ENCODE measurements around the gene ZNF606. TPM values are rescaled to one million over a fixed set of nuclear protein-coding genes. Genes with fewer than 3 reads are reported as not detected.

The ZNF606 gene
- total and polyA plus RNA-seq, 12 donors: 5.9 to 27.1 (median 15.3) TPM

- no peaks in the 10 kb centered on the region for H3K27me3 ChIP-seq
- no peak overlapping the region for H3K4me3 ChIP-seq
- H3K27ac ChIP-seq: no peak overlapping the region
- intact Hi-C loops (cut with DNase I): no loop called here
- no peaks in the 10 kb centered on the region for H3K4me1 ChIP-seq (replicated peaks in 1 of 2)
- TF ChIP-seq, protein P1, sequence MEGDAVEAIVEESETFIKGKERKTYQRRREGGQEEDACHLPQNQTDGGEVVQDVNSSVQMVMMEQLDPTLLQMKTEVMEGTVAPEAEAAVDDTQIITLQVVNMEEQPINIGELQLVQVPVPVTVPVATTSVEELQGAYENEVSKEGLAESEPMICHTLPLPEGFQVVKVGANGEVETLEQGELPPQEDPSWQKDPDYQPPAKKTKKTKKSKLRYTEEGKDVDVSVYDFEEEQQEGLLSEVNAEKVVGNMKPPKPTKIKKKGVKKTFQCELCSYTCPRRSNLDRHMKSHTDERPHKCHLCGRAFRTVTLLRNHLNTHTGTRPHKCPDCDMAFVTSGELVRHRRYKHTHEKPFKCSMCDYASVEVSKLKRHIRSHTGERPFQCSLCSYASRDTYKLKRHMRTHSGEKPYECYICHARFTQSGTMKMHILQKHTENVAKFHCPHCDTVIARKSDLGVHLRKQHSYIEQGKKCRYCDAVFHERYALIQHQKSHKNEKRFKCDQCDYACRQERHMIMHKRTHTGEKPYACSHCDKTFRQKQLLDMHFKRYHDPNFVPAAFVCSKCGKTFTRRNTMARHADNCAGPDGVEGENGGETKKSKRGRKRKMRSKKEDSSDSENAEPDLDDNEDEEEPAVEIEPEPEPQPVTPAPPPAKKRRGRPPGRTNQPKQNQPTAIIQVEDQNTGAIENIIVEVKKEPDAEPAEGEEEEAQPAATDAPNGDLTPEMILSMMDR (IDR thresholded peaks at IDR 0.05): no peak
- TF ChIP-seq POLR2A (IDR thresholded peaks at IDR 0.05): no peak
- peaks cover 0 to 26% (median 0%) of the 10 kb centered on the region in 3 donors for H3K9me3 ChIP-seq (replicated peaks in 1 of 3)
- H3K36me3 ChIP-seq (replicated peaks in 1 of 2): no peaks in the 10 kb centered on the region
- no peak for DNase-seq
- WGBS, 4 donors: 61 to 91% (median 80%) methylated on average over 3 to 7 of the region's 7 CpGs
Observed at GRCh38 chr19:58046856-58047255, 44.2 kb upstream of the ZNF606 start.

DNA sequence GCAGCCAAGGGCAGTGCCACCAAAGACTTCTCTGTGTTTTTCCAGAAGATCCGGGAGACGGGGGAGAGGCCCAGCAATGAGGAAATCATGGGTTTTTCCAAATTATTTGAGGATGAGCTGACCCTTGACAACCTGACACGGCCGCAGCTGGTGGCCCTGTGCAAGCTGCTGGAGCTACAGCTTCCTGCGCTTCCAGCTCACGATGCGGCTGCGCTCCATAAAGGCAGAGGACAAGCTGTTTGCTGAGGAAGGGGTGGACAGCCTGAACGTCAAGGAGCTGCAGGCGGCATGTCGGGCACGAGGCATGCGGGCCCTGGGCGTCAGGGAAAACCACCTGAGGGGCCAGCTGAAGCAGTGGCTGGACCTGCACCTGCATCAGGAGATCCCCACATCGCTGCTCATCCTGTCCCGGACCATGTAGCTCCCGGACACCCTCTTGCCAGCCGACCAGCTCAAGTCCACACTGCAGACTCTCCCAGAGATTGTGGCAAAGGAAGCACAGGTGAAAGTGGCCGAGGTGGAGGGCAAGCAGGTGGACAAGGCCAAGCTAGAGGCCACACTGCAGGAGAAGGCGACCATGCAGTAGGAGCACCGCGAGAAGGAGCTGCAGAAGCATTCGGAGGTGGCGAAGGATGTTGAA lies 42.9 kb upstream of the ZNF606 start:
- Histone ChIP-seq H3K27ac (no peak overlapping the region), H3K4me3 (no peak overlapping the region), H3K36me3 (replicated peaks in 1 of 2) (no peaks in the 10 kb centered on the region), H3K4me1 (replicated peaks in 1 of 2) (no peaks in the 10 kb centered on the region), H3K9me3 (replicated peaks in 1 of 3) (peaks cover 0 to 26% (median 0%) of the 10 kb centered on the region in 3 donors), H3K27me3 (no peaks in the 10 kb centered on the region)
- no peak for TF ChIP-seq POLR2A (IDR thresholded peaks at IDR 0.05)
- TF ChIP-seq, protein P1 (IDR thresholded peaks at IDR 0.05): no peak
- DNase-seq: no peak
- intact Hi-C loops (cut with DNase I): no loop called here
- 89 to 93% (median 89%) methylated on average over 18 to 24 of the region's 24 CpGs for WGBS, 4 donors

GRCh38 chr19:58044886-58045285 lies 42.3 kb upstream of the ZNF606 start:
- peaks cover 0 to 26% (median 0%) of the 10 kb centered on the region in 3 donors for H3K9me3 ChIP-seq (replicated peaks in 1 of 3)

GRCh38 chr19:58044391-58044790 lies 41.8 kb upstream of the ZNF606 start:
- TF ChIP-seq, protein P1 (IDR thresholded peaks at IDR 0.05): no peak
- no peak for TF ChIP-seq POLR2A (IDR thresholded peaks at IDR 0.05)
- no peak overlapping the region for H3K4me3 ChIP-seq
- intact Hi-C loops (cut with DNase I): no loop called here
- no peak overlapping the region for H3K27ac ChIP-seq
- 63 to 78% (median 68%) methylated on average over 34 to 41 of the region's 42 CpGs for WGBS, 4 donors
- H3K36me3 ChIP-seq (replicated peaks in 1 of 2): no peaks in the 10 kb centered on the region
- no peaks in the 10 kb centered on the region for H3K27me3 ChIP-seq
- peaks cover 0 to 25% (median 0%) of the 10 kb centered on the region in 3 donors for H3K9me3 ChIP-seq (replicated peaks in 1 of 3)
- H3K4me1 ChIP-seq (replicated peaks in 1 of 2): no peaks in the 10 kb centered on the region
- DNase-seq: no peak

More at GRCh38 chr19:58044886-58045285, 42.3 kb upstream of the ZNF606 start:
- intact Hi-C loops (cut with DNase I): no loop called here
- TF ChIP-seq, protein P1 (IDR thresholded peaks at IDR 0.05): no peak
- no peak for TF ChIP-seq POLR2A (IDR thresholded peaks at IDR 0.05)
- DNase-seq: no peak
- 88 to 95% (median 92%) methylated on average over 18 to 26 of the region's 26 CpGs for WGBS, 4 donors
- H3K36me3 ChIP-seq (replicated peaks in 1 of 2): no peaks in the 10 kb centered on the region
- no peak overlapping the region for H3K4me3 ChIP-seq
- no peaks in the 10 kb centered on the region for H3K4me1 ChIP-seq (replicated peaks in 1 of 2)
- no peak overlapping the region for H3K27ac ChIP-seq
- H3K27me3 ChIP-seq: no peaks in the 10 kb centered on the region
